HG02759 (cell line): Measurements from ENCODE around the gene PRKN.
"Not testable (repeated sequence)": the region's sequence is repeated elsewhere in the genome, so short reads cannot be mapped to it uniquely, and the experiment has no call there.

Source experiments
- ATAC-seq: cut with Tn5 transposase; IDR thresholded peaks from one replicate; pipeline ENCODE4 v1.9.1; 2021; ENCODE audit warnings: mild to moderate bottlenecking, moderate library complexity; ENCODE audit not compliant: unreplicated experiment

Gene PRKN

DNA sequence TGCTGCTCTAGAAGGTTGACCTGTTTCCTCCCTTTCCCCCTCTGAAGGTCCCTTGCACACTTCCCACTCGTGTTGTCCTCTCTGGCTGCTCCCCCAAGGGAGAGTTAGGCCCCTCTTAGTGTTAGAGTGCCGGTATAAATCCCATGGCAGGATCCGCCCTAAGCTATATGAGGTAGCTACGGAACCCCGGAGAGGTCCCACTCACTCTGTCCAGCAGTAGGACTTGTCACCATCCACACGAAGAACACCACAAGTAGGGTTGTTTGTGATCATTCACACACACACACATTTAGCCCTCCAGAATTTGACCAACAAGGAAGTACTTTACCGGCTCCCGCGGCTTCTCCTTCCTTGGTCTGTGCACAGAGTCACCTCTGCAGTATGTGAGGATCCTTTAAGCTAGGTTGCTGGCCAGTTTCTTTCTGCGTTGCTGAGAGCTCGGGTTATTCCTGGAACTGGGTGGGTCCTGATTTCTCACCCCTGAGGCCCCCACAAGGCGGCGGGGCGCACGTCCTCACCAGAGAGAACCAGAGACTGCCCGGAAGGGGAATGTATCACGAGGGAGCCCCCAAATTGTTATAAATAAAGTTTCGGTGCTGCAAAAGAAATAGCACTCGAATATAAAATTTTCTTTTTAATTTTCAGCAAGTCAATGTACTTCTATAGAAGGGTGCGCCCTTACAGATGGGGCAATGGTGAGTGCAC lies 1412.9 kb downstream of the PRKN start:
- not testable (repeated sequence) for ATAC-seq

DNA sequence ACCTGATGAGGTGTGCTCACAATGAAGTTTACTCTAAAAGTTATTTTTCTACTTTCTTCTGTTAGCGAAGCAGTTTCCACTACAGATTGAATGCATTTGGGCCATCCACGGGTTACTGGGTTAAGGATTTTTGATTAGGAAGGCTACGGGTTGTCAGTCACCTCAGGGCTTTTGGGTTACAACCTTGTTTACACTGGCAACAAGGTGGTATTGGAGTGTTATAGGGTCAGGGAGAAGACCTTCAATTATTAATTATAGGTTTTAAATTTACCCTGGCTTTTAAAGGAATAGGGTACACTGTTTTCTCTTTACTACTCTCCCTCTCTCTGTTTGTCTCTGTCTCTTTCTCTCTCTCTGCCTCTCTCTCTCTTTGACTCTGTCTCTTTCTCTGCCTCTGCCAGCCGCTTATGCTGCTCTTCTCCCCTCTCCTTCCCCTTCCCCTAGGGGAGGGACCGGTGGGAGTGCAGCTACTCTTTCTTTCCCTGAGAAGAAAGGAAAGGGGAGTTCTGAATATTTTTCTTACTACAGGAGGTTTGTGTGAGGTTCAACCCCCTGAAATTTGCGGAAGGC lies 1413.5 kb downstream of the PRKN start:
- ATAC-seq, result no peak

GRCh38 chr6:161313475-161313874 lies 1414.1 kb downstream of the PRKN start:
- ATAC-seq, result not testable (repeated sequence)

DNA sequence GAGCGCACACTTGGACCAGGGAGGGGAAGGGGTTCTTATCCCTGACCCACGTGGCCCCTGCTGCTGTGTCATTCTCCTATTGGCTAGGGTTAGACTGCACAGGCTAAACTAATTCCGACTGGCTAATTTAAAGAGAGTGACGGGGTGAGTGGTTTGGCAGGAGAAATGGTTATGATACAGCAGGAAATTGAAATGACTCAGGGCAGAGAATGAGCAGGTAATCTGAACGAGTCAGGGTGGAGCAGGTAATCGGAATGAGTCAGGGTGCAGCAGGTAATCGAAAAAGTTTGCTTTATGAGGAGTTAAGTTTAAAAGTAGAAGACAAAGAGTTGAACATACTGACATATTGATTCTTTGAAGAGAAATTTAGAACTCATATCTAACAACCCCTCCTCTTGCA lies 1417.8 kb downstream of the PRKN start:
- not testable (repeated sequence) for ATAC-seq

GRCh38 chr6:161308075-161308655 lies 1419.4 kb downstream of the PRKN start:
- ATAC-seq, result no peak

DNA sequence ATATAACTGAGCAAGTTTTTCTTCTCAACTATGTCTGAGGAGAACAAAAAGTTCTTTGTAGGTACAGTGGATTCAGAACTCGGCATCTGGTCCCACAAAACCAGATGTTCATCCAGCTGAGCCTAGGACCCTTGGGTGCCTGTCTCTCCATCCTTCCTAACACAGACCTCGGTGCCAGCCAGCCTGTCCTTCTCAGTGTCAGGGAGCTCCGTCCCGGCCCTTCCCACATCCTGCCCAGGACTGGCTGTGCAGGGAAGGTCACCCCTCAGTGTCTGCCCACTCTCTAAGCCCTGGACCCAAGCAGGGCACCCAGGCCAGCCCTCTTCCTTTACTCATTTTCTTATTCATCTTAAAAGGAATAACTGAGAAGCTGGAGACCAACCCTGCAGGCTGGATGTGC lies 1421.7 kb downstream of the PRKN start:
- ATAC-seq, result no peak

DNA sequence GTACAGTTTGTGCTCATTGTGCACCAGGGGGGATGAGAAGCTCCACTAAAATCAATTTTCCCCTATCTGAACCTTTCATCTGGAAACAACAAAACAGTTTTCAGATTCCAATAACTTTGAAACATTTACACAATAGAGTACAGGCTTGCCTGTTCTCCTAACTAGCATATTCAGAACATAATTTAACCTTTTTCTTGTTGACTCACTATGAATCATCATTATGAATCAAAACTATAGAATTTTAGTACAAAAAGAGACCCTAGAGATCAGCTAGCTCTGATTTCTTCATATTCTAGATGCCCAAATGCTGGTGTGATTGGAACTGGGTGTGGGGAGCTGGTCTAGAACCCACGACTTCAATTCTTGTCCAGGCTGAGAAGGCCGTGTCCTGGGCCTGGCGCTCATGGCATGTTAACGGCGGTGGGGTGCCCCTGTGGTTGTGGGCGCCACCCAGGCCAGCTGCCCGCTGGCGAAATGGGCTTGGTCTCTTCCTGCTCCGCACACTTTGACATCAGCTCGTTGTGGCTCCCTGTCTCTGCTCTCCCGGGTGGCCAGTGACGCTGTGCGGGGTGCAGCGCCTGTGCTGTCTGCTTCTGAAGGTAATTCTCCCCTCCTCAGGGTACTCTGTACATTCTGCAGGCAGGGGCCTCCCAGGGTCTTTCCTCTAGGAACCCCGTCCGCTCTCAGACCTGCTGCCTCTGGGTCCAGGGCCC lies 1423.8 kb downstream of the PRKN start:
- no peak for ATAC-seq

DNA sequence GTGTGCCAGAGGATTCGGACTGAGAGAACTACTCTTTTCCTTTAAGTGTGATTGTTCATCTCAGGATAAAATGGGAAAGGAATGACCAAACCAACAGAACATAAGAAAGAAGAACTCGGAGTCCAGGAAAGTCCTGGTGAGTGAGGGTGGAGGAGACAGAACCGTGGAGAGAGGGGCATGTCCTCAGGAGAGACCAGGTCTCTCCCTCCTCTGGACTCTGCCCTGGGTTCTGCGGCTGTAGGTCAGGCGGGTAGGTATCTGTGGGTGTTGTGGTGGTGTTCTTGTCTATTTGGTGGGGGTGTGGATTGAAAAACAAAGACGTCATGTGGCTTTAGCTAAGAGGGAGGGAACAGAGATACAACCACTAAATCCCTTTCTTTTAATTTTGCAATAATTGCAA lies 1424.6 kb downstream of the PRKN start:
- no peak for ATAC-seq

DNA sequence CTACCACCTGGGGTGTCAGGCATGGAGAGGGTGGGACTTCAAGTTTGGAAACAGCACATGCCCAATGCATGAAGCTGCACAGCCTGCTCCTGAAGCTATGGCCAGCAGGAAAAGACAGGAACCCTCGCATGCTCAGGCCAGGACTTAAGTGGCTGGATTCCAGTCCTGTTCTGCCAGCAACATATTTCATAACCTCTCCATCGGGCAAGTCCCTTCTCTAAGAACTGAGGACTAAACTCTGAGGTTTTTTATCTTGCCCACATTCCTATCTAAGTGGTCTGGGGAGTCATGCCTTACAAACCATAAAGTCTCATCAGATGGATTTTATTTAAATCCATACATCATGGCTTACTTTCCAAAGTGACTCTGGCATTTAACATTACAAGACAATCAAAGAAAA lies 1426.2 kb downstream of the PRKN start:
- no peak for ATAC-seq

DNA sequence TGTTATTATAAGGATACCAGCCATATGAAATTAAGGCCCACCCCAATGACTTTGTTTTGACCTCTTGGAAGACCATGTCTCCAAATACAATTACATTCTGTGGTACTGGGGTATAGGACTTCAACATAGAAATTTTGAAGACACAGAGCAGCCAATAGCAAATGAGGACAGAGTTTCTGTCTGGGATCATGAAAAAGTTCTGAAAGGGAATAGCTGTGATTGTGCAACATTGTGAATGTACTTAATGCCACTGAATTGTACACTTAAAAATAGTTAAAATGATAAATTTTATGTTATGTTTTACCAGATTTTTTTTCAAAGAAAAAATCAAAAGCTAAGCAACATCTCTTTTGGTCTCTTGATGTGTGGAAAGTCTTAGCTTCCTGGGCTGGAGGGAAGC lies 1426.7 kb downstream of the PRKN start:
- ATAC-seq, result no peak

GRCh38 chr6:161299726-161300125 lies 1427.8 kb downstream of the PRKN start:
- ATAC-seq, result no peak
